Measurements from ENCODE around the gene MAPRE3. TPM values are rescaled to one million over a fixed set of nuclear protein-coding genes. Genes with fewer than 3 reads are reported as not detected.

MAPRE3 gene
- polyA plus RNA-seq, 3 donors from 2014 or later: 1.7 to 2.2 (median 1.9) TPM

- Mint-ChIP-seq H3K4me3 (no peak overlapping the region), H3K36me3 (no peaks in the 10 kb centered on the region)
- no peak for DNase-seq
Measured at GRCh38 chr2:27001950-27002349, 31.5 kb downstream of the MAPRE3 start.

GRCh38 chr2:27003007-27003406 is 32.6 kb downstream of the MAPRE3 start:
- DNase-seq: no peak
- no peak overlapping the region for H3K27ac Mint-ChIP-seq
- H3K4me1 Mint-ChIP-seq: no peaks in the 10 kb centered on the region
- no peaks in the 10 kb centered on the region for H3K9me3 Mint-ChIP-seq
- H3K27me3 Mint-ChIP-seq (ENCODE audit: low read depth in 3 of 3): peaks cover under 1 to 7% (median 4%) of the 10 kb centered on the region in 3 donors
- no peak overlapping the region for H3K4me3 Mint-ChIP-seq
- no peaks in the 10 kb centered on the region for H3K36me3 Mint-ChIP-seq

More at GRCh38 chr2:27001950-27002349, 31.5 kb downstream of the MAPRE3 start:
- Mint-ChIP-seq H3K4me1 (no peaks in the 10 kb centered on the region), H3K27me3 (ENCODE audit: low read depth in 3 of 3) (peaks cover 0 to 11% (median 4%) of the 10 kb centered on the region in 3 donors), H3K27ac (no peak overlapping the region), H3K9me3 (no peaks in the 10 kb centered on the region)

GRCh38 chr2:27003857-27004256 is 33.4 kb downstream of the MAPRE3 start:
- H3K4me1 Mint-ChIP-seq: no peaks in the 10 kb centered on the region
- peaks cover 2 to 6% (median 4%) of the 10 kb centered on the region in 3 donors for H3K27me3 Mint-ChIP-seq (ENCODE audit: low read depth in 3 of 3)
- no peaks in the 10 kb centered on the region for H3K9me3 Mint-ChIP-seq
- H3K36me3 Mint-ChIP-seq: no peaks in the 10 kb centered on the region
- DNase-seq: no peak
- no peak overlapping the region for H3K4me3 Mint-ChIP-seq
- no peak overlapping the region for H3K27ac Mint-ChIP-seq

- peaks cover 0 to 2% (median 0%) of the 10 kb centered on the region in 3 donors for H3K27me3 Mint-ChIP-seq (ENCODE audit: low read depth in 3 of 3)
- no peaks in the 10 kb centered on the region for H3K4me1 Mint-ChIP-seq
- H3K9me3 Mint-ChIP-seq: no peaks in the 10 kb centered on the region
- no peak overlapping the region for H3K4me3 Mint-ChIP-seq
- peaks cover 0 to 4% (median 0%) of the 10 kb centered on the region in 3 donors for H3K36me3 Mint-ChIP-seq
- H3K27ac Mint-ChIP-seq: no peak overlapping the region
- no peak for DNase-seq
Measured at GRCh38 chr2:27006602-27007415, 36.4 kb downstream of the MAPRE3 start.

GRCh38 chr2:27007416-27008374 is 37.3 kb downstream of the MAPRE3 start:
- no peak overlapping the region for H3K4me3 Mint-ChIP-seq
- no peak overlapping the region for H3K27ac Mint-ChIP-seq
- peaks cover 0 to 4% (median 0%) of the 10 kb centered on the region in 3 donors for H3K36me3 Mint-ChIP-seq
- no peak for DNase-seq
- H3K9me3 Mint-ChIP-seq: no peaks in the 10 kb centered on the region
- no peaks in the 10 kb centered on the region for H3K4me1 Mint-ChIP-seq
- H3K27me3 Mint-ChIP-seq (ENCODE audit: low read depth in 3 of 3): peaks cover 0 to 2% (median 2%) of the 10 kb centered on the region in 3 donors

GRCh38 chr2:27008678-27009077 is 38.2 kb downstream of the MAPRE3 start:
- Mint-ChIP-seq H3K27me3 (ENCODE audit: low read depth in 3 of 3) (peaks cover 0 to 2% (median 2%) of the 10 kb centered on the region in 3 donors), H3K27ac (no peak overlapping the region), H3K4me3 (no peak overlapping the region), H3K9me3 (no peaks in the 10 kb centered on the region), H3K4me1 (no peaks in the 10 kb centered on the region), H3K36me3 (peaks cover 0 to 4% (median 0%) of the 10 kb centered on the region in 3 donors)
- no peak for DNase-seq

- Mint-ChIP-seq H3K36me3 (peaks cover 0 to 4% (median 0%) of the 10 kb centered on the region in 3 donors), H3K4me1 (no peaks in the 10 kb centered on the region), H3K9me3 (no peaks in the 10 kb centered on the region), H3K4me3 (no peak overlapping the region), H3K27ac (no peak overlapping the region), H3K27me3 (ENCODE audit: low read depth in 3 of 3) (peaks cover 0 to 2% (median 2%) of the 10 kb centered on the region in 3 donors)
- no peak for DNase-seq
Measured at GRCh38 chr2:27009083-27009482, 38.6 kb downstream of the MAPRE3 start.

GRCh38 chr2:27009716-27010115 is 39.3 kb downstream of the MAPRE3 start:
- Mint-ChIP-seq H3K36me3 (peaks cover 0 to 4% (median 0%) of the 10 kb centered on the region in 3 donors), H3K9me3 (no peaks in the 10 kb centered on the region), H3K27ac (no peak overlapping the region), H3K27me3 (ENCODE audit: low read depth in 3 of 3) (peaks cover 0 to 2% (median 2%) of the 10 kb centered on the region in 3 donors), H3K4me1 (no peaks in the 10 kb centered on the region), H3K4me3 (no peak overlapping the region)
- DNase-seq: no peak

- Mint-ChIP-seq H3K27ac (no peak overlapping the region), H3K4me3 (no peak overlapping the region), H3K36me3 (peaks cover 0 to 4% (median 0%) of the 10 kb centered on the region in 3 donors), H3K4me1 (no peaks in the 10 kb centered on the region), H3K9me3 (no peaks in the 10 kb centered on the region), H3K27me3 (ENCODE audit: low read depth in 3 of 3) (peaks cover 0 to 2% (median 2%) of the 10 kb centered on the region in 3 donors)
- no peak for DNase-seq
Measured at GRCh38 chr2:27010139-27010538, 39.7 kb downstream of the MAPRE3 start.

GRCh38 chr2:27013738-27014137 is 43.3 kb downstream of the MAPRE3 start:
- Mint-ChIP-seq H3K36me3 (peaks cover 0 to 4% (median 0%) of the 10 kb centered on the region in 3 donors), H3K27me3 (ENCODE audit: low read depth in 3 of 3) (peaks cover 0 to 2% (median 0%) of the 10 kb centered on the region in 3 donors), H3K4me3 (no peak overlapping the region), H3K4me1 (no peaks in the 10 kb centered on the region), H3K27ac (no peak overlapping the region), H3K9me3 (no peaks in the 10 kb centered on the region)
- no peak for DNase-seq

- Mint-ChIP-seq H3K4me3 (no peak overlapping the region), H3K27me3 (ENCODE audit: low read depth in 3 of 3) (peaks cover 0 to 2% (median 0%) of the 10 kb centered on the region in 3 donors), H3K9me3 (no peaks in the 10 kb centered on the region), H3K4me1 (no peaks in the 10 kb centered on the region), H3K36me3 (peaks cover 0 to 4% (median 0%) of the 10 kb centered on the region in 3 donors), H3K27ac (no peak overlapping the region)
- DNase-seq: no peak
Measured at GRCh38 chr2:27014771-27015433, 44.5 kb downstream of the MAPRE3 start.

- Mint-ChIP-seq H3K4me3 (no peak overlapping the region), H3K27me3 (ENCODE audit: low read depth in 3 of 3) (peaks cover 0 to 2% (median 0%) of the 10 kb centered on the region in 3 donors), H3K4me1 (no peaks in the 10 kb centered on the region), H3K27ac (no peak overlapping the region), H3K36me3 (no peaks in the 10 kb centered on the region), H3K9me3 (no peaks in the 10 kb centered on the region)
- peak in 1 of 3 donors; percentile 5 for DNase-seq
Measured at GRCh38 chr2:27016801-27017325, 46.4 kb downstream of the MAPRE3 start.

GRCh38 chr2:27018142-27018541 is 47.7 kb downstream of the MAPRE3 start:
- no peak overlapping the region for H3K4me3 Mint-ChIP-seq
- H3K4me1 Mint-ChIP-seq: no peaks in the 10 kb centered on the region
- no peak overlapping the region for H3K27ac Mint-ChIP-seq
- no peaks in the 10 kb centered on the region for H3K9me3 Mint-ChIP-seq
- H3K27me3 Mint-ChIP-seq (ENCODE audit: low read depth in 3 of 3): no peaks in the 10 kb centered on the region
- no peak for DNase-seq
- peaks cover 0 to 3% (median 3%) of the 10 kb centered on the region in 3 donors for H3K36me3 Mint-ChIP-seq

All from immature natural killer cell (primary cell).